ENCODE results near the gene RGPD4.

DNA sequence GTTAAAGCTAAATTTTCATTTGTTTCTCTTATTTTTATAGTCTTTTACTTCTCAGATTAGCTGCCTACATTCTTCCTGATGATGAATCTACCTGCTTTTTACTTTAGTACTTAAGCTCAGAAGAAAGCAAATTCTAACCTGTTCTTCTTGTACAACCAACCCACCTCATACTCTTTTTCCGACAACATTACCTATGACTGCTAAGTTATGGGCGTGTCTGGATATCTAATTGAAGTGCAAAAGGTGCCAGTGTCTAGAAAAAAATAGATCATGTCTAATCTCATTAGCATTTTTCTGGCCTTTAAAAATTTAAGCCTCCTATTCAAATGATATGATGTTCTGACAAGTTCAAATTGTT, 1.5 kb upstream of the RGPD4 start:
- TF ChIP-seq, protein P1, sequence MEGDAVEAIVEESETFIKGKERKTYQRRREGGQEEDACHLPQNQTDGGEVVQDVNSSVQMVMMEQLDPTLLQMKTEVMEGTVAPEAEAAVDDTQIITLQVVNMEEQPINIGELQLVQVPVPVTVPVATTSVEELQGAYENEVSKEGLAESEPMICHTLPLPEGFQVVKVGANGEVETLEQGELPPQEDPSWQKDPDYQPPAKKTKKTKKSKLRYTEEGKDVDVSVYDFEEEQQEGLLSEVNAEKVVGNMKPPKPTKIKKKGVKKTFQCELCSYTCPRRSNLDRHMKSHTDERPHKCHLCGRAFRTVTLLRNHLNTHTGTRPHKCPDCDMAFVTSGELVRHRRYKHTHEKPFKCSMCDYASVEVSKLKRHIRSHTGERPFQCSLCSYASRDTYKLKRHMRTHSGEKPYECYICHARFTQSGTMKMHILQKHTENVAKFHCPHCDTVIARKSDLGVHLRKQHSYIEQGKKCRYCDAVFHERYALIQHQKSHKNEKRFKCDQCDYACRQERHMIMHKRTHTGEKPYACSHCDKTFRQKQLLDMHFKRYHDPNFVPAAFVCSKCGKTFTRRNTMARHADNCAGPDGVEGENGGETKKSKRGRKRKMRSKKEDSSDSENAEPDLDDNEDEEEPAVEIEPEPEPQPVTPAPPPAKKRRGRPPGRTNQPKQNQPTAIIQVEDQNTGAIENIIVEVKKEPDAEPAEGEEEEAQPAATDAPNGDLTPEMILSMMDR (IDR thresholded peaks at IDR 0.05; ENCODE audit: poor library complexity, severe bottlenecking) = no peak
- TF ChIP-seq TAF1 (IDR thresholded peaks at IDR 0.05; ENCODE audit: low read depth) (no peak), RAD21 (conservative IDR thresholded peaks at IDR 0.05) (no peak), POLR2AphosphoS5 (IDR thresholded peaks at IDR 0.05) (no peak)
- TF ChIP-seq, protein P2, sequence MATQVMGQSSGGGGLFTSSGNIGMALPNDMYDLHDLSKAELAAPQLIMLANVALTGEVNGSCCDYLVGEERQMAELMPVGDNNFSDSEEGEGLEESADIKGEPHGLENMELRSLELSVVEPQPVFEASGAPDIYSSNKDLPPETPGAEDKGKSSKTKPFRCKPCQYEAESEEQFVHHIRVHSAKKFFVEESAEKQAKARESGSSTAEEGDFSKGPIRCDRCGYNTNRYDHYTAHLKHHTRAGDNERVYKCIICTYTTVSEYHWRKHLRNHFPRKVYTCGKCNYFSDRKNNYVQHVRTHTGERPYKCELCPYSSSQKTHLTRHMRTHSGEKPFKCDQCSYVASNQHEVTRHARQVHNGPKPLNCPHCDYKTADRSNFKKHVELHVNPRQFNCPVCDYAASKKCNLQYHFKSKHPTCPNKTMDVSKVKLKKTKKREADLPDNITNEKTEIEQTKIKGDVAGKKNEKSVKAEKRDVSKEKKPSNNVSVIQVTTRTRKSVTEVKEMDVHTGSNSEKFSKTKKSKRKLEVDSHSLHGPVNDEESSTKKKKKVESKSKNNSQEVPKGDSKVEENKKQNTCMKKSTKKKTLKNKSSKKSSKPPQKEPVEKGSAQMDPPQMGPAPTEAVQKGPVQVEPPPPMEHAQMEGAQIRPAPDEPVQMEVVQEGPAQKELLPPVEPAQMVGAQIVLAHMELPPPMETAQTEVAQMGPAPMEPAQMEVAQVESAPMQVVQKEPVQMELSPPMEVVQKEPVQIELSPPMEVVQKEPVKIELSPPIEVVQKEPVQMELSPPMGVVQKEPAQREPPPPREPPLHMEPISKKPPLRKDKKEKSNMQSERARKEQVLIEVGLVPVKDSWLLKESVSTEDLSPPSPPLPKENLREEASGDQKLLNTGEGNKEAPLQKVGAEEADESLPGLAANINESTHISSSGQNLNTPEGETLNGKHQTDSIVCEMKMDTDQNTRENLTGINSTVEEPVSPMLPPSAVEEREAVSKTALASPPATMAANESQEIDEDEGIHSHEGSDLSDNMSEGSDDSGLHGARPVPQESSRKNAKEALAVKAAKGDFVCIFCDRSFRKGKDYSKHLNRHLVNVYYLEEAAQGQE (IDR thresholded peaks at IDR 0.05; ENCODE audit: borderline replicate concordance) = no peak
